ENCODE measurements around the gene ARHGAP24. TPM values are rescaled to one million over a fixed set of nuclear protein-coding genes. Genes with fewer than 3 reads are reported as not detected.

The ARHGAP24 gene
- polyA plus RNA-seq, 3 donors, result 12.5 to 32.0 (median 18.8) TPM

GRCh38 chr4:85717351-85717750, 242.4 kb downstream of the ARHGAP24 start:
- TF ChIP-seq CTCF (IDR thresholded peaks at IDR 0.05), result no peak
- no peaks in the 10 kb centered on the region for H3K9me3 ChIP-seq (replicated peaks in 1 of 2; ENCODE audit: control insufficient read depth in 1 of 2, insufficient read depth in 1 of 2, low read length in 2 of 2)
- no peaks in the 10 kb centered on the region for H3K27me3 ChIP-seq (ENCODE audit: control insufficient read depth in 2 of 2, insufficient read depth in 2 of 2, low read length in 2 of 2)
- intact Hi-C loops (cut with micrococcal nuclease), result no loop called here
- no CpG with 5 or more reads among the region's 1 CpG for WGBS (ENCODE audit: insufficient coverage)
- H3K27me3 Mint-ChIP-seq (ENCODE audit: low read depth in 3 of 3), result peaks cover 0 to 2% (median 1%) of the 10 kb centered on the region in 3 donors
- H3K36me3 Mint-ChIP-seq, result peaks cover 11% of the 10 kb centered on the region in 2 donors
- peaks cover 15 to 22% of the 10 kb centered on the region in 2 donors for H3K4me1 ChIP-seq (ENCODE audit: control insufficient read depth in 1 of 2, insufficient read depth in 2 of 2, low read length in 2 of 2)
- no peak overlapping the region for H3K4me2 ChIP-seq (replicated peaks; ENCODE audit: extremely low read depth, low read length, poor library complexity, severe bottlenecking)
- peak overlapping the region in 1 of 2 donors; percentile 37 for H3K27ac ChIP-seq (ENCODE audit: low read depth in 1 of 2, low read length in 2 of 2)
- peaks cover 19% of the 10 kb centered on the region for H3K4me1 Mint-ChIP-seq
- H2AFZ ChIP-seq (ENCODE audit: insufficient read depth, low read depth, low read length, poor library complexity, severe bottlenecking), result no peak overlapping the region
- peaks cover 0 to 3% (median 0%) of the 10 kb centered on the region in 7 donors for H3K9me3 Mint-ChIP-seq
- no peaks in the 10 kb centered on the region for H4K20me1 ChIP-seq (ENCODE audit: insufficient read depth, low read length)
- H3K79me2 ChIP-seq (ENCODE audit: insufficient read depth, low read length), result no peaks in the 10 kb centered on the region
- peak overlapping the region in 6 of 7 donors; percentile 24 to 50 (median 42) for H3K27ac Mint-ChIP-seq
- H3K9ac ChIP-seq (ENCODE audit: insufficient read depth, low read length, poor library complexity, severe bottlenecking), result no peak overlapping the region
- H3K4me3 Mint-ChIP-seq, result no peak overlapping the region
- H3K4me3 ChIP-seq (replicated peaks in 1 of 3; ENCODE audit: low read depth in 2 of 3, low read length in 3 of 3), result no peak overlapping the region
- DNase-seq, result no peak
- H3K36me3 ChIP-seq (replicated peaks in 1 of 2; ENCODE audit: control insufficient read depth in 1 of 2, insufficient read depth in 2 of 2, low read length in 2 of 2), result peaks cover 0 to 5% of the 10 kb centered on the region in 2 donors

GRCh38 chr4:85717847-85718246, 242.9 kb downstream of the ARHGAP24 start:
- H3K9ac ChIP-seq (ENCODE audit: insufficient read depth, low read length, poor library complexity, severe bottlenecking), result no peak overlapping the region
- H2AFZ ChIP-seq (ENCODE audit: insufficient read depth, low read depth, low read length, poor library complexity, severe bottlenecking), result no peak overlapping the region
- H3K4me3 Mint-ChIP-seq, result no peak overlapping the region
- peaks cover 0 to 1% (median under 1%) of the 10 kb centered on the region in 3 donors for H3K27me3 Mint-ChIP-seq (ENCODE audit: low read depth in 3 of 3)
- no peak for DNase-seq
- peaks cover 0 to 10% of the 10 kb centered on the region in 2 donors for H3K36me3 ChIP-seq (replicated peaks in 1 of 2; ENCODE audit: control insufficient read depth in 1 of 2, insufficient read depth in 2 of 2, low read length in 2 of 2)
- WGBS (ENCODE audit: insufficient coverage), result no CpG with 5 or more reads among the region's 2 CpGs
- peaks cover 13 to 14% of the 10 kb centered on the region in 2 donors for H3K36me3 Mint-ChIP-seq
- H3K27me3 ChIP-seq (ENCODE audit: control insufficient read depth in 2 of 2, insufficient read depth in 2 of 2, low read length in 2 of 2), result no peaks in the 10 kb centered on the region
- H3K4me2 ChIP-seq (replicated peaks; ENCODE audit: extremely low read depth, low read length, poor library complexity, severe bottlenecking), result no peak overlapping the region
- peaks cover 19% of the 10 kb centered on the region for H3K4me1 Mint-ChIP-seq
- intact Hi-C loops (cut with micrococcal nuclease), result no loop called here
- no peaks in the 10 kb centered on the region for H3K9me3 ChIP-seq (replicated peaks in 1 of 2; ENCODE audit: control insufficient read depth in 1 of 2, insufficient read depth in 1 of 2, low read length in 2 of 2)
- H3K27ac ChIP-seq (ENCODE audit: low read depth in 1 of 2, low read length in 2 of 2), result peak overlapping the region in 1 of 2 donors; percentile 37
- H3K79me2 ChIP-seq (ENCODE audit: insufficient read depth, low read length), result no peaks in the 10 kb centered on the region
- no peak for TF ChIP-seq CTCF (IDR thresholded peaks at IDR 0.05)
- peaks cover 0 to 4% (median 0%) of the 10 kb centered on the region in 7 donors for H3K9me3 Mint-ChIP-seq
- peaks cover 15 to 22% of the 10 kb centered on the region in 2 donors for H3K4me1 ChIP-seq (ENCODE audit: control insufficient read depth in 1 of 2, insufficient read depth in 2 of 2, low read length in 2 of 2)
- H3K27ac Mint-ChIP-seq, result no peak overlapping the region
- H4K20me1 ChIP-seq (ENCODE audit: insufficient read depth, low read length), result no peaks in the 10 kb centered on the region
- H3K4me3 ChIP-seq (replicated peaks in 1 of 3; ENCODE audit: low read depth in 2 of 3, low read length in 3 of 3), result no peak overlapping the region

Data from CD14-positive monocyte (primary cell).